ENCODE results near the gene RABL6. TPM values are rescaled to one million over a fixed set of nuclear protein-coding genes. Genes with fewer than 3 reads are reported as not detected.

The RABL6 gene, protein sequence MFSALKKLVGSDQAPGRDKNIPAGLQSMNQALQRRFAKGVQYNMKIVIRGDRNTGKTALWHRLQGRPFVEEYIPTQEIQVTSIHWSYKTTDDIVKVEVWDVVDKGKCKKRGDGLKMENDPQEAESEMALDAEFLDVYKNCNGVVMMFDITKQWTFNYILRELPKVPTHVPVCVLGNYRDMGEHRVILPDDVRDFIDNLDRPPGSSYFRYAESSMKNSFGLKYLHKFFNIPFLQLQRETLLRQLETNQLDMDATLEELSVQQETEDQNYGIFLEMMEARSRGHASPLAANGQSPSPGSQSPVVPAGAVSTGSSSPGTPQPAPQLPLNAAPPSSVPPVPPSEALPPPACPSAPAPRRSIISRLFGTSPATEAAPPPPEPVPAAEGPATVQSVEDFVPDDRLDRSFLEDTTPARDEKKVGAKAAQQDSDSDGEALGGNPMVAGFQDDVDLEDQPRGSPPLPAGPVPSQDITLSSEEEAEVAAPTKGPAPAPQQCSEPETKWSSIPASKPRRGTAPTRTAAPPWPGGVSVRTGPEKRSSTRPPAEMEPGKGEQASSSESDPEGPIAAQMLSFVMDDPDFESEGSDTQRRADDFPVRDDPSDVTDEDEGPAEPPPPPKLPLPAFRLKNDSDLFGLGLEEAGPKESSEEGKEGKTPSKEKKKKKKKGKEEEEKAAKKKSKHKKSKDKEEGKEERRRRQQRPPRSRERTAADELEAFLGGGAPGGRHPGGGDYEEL
- total RNA-seq: 10 to 100 TPM; 28.8 to 57.9 (median 39.6) TPM

- intact Hi-C loops (cut with DNase I; ENCODE audit: low total_unique reads): no loop called here
- Histone ChIP-seq H3K27me3 (no peaks in the 10 kb centered on the region), H3K27ac (peak within 1 kb of the TSS; percentile 85 to 89), H3K9me3 (no peaks in the 10 kb centered on the region), H3K36me3 (no peaks in the 10 kb centered on the region), H3K4me1 (peaks cover 0 to 15% of the 10 kb centered on the region in 2 donors), H3K4me3 (peak within 1 kb of the TSS; percentile 81 to 94)
- peak; percentile 65 to 83 for DNase-seq
- TF ChIP-seq, protein P1, sequence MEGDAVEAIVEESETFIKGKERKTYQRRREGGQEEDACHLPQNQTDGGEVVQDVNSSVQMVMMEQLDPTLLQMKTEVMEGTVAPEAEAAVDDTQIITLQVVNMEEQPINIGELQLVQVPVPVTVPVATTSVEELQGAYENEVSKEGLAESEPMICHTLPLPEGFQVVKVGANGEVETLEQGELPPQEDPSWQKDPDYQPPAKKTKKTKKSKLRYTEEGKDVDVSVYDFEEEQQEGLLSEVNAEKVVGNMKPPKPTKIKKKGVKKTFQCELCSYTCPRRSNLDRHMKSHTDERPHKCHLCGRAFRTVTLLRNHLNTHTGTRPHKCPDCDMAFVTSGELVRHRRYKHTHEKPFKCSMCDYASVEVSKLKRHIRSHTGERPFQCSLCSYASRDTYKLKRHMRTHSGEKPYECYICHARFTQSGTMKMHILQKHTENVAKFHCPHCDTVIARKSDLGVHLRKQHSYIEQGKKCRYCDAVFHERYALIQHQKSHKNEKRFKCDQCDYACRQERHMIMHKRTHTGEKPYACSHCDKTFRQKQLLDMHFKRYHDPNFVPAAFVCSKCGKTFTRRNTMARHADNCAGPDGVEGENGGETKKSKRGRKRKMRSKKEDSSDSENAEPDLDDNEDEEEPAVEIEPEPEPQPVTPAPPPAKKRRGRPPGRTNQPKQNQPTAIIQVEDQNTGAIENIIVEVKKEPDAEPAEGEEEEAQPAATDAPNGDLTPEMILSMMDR (IDR thresholded peaks at IDR 0.05): peak in 2 of 4 experiments; percentile 34 to 45
- TF ChIP-seq POLR2A (IDR thresholded peaks at IDR 0.05): peak; percentile 44 to 82
Measured at GRCh38 chr9:136807281-136808074, at the start of gene RABL6. Gene RABL6 (plus strand): TSS chr9:136807948. CDS start chr9:136808197, 249 bp downstream.

- H3K9me3 ChIP-seq: no peaks in the 10 kb centered on the region
- no peaks in the 10 kb centered on the region for H3K4me1 ChIP-seq
- H3K36me3 ChIP-seq: no peaks in the 10 kb centered on the region
- no peaks in the 10 kb centered on the region for H3K27me3 ChIP-seq
- H3K27ac ChIP-seq: no peak overlapping the region
- intact Hi-C loops (cut with DNase I; ENCODE audit: low total_unique reads): no loop called here
- no peak for DNase-seq
- H3K4me3 ChIP-seq: no peak overlapping the region
- TF ChIP-seq, protein P1 (IDR thresholded peaks at IDR 0.05): no peak
- TF ChIP-seq POLR2A (IDR thresholded peaks at IDR 0.05): no peak
Measured at GRCh38 chr9:136759001-136759400, 48.7 kb upstream of the RABL6 start.

DNA sequence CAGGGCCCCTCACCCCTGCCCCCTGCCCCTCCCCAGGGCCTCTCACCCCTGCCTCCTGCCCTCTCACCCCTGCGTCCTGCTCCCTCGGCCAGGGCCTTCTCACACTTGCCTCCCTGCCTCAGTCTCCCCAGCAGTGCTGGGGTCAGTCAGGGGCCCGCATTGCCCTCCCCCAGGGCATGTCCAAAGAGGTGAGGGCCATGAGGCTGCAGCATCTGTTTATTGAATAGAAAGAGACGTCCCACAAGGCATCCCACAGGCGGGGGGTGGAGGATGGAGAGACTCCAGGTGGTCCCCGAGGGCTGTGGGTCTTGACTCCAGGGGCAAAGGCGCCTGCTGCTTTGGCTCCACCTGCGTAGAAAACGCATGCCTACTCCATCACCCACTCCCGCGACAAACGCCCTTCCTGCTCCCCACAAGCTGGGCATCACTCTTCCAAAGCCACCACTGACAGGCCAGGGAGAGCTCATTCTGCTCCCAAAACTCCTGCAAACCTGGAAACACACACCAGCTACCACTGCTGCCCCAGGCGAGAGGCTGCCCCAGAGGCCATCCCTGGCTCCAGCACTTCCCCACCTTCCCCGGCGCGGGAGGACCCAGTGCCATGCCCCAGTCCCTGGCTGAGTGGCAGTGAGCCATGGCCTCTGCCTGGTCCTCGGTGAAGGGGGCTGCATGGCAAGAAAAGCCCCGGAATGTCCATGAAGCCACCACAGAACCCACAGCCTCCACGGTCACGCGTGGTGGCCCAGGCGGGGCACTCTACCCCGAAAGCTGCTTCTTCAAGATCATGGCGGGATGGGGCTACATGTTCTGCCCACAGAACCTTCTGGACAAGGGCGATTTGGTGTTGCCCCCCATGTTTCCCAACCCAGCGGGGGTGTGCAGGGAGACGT lies 48.1 kb upstream of the RABL6 start:
- Histone ChIP-seq H3K9me3 (no peaks in the 10 kb centered on the region), H3K27ac (no peak overlapping the region), H3K4me1 (no peaks in the 10 kb centered on the region), H3K36me3 (no peaks in the 10 kb centered on the region), H3K27me3 (no peaks in the 10 kb centered on the region), H3K4me3 (no peak overlapping the region)
- intact Hi-C loops (cut with DNase I; ENCODE audit: low total_unique reads): no loop called here
- no peak for DNase-seq
- no peak for TF ChIP-seq POLR2A (IDR thresholded peaks at IDR 0.05)
- TF ChIP-seq, protein P1 (IDR thresholded peaks at IDR 0.05): no peak

GRCh38 chr9:136760424-136760823 lies 47.3 kb upstream of the RABL6 start:
- Histone ChIP-seq H3K27me3 (no peaks in the 10 kb centered on the region), H3K27ac (no peak overlapping the region), H3K4me3 (no peak overlapping the region), H3K9me3 (no peaks in the 10 kb centered on the region), H3K36me3 (no peaks in the 10 kb centered on the region), H3K4me1 (no peaks in the 10 kb centered on the region)
- intact Hi-C loops (cut with DNase I; ENCODE audit: low total_unique reads): no loop called here
- no peak for TF ChIP-seq POLR2A (IDR thresholded peaks at IDR 0.05)
- TF ChIP-seq, protein P1 (IDR thresholded peaks at IDR 0.05): no peak
- DNase-seq: no peak

Measured in uterus (tissue), 4 donors.